Measurements from ENCODE around the gene BIN2.

Gene BIN2

DNA sequence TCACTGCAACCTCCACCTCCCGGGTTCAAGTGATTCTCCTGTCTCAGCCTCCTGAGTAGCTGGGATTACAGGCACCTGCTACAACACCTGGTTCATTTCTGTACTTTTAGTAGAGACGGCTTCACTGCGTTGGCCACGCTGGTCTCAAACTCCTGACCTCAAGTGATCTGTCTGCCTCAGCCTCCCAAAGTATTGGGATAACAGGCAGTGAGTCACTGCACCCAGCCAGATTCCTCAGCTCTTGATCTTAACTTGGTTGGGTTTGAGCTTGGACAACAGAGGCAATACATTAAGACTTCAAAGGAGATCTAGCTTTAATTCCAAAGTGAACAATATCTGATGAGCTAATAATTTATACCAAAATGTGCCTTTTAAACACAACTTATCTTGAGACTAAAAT, 79.7 kb downstream of the BIN2 start:
- no peaks in the 10 kb centered on the region for H3K27me3 ChIP-seq (ENCODE audit: control insufficient read depth, insufficient read depth, low read length)
- H3K36me3 ChIP-seq (ENCODE audit: control insufficient read depth, low read depth, low read length): peaks cover 38% of the 10 kb centered on the region

DNA sequence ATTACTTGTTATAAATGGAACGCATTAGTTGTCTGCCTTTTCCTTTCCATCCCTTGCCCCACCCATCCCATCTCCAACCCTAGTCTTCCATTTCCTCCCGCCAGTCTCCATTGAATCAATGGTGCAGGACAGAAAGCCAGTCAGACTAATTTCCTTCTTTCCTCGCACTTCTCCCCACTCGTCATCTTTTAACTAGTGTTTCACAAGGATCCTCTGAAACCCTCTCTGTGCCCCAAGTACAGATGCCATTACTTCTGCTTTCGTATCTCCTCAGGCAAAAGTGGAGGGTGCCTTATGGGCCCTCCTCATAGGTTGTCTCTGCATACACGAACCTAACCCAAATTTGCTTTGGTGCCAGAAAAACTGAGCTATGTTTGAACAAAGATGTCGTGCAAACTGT, 81.1 kb downstream of the BIN2 start:
- Histone ChIP-seq H3K9ac (ENCODE audit: low read length) (no peak overlapping the region), H3K36me3 (ENCODE audit: control insufficient read depth, low read depth, low read length) (peaks cover 38% of the 10 kb centered on the region), H3K4me1 (ENCODE audit: control insufficient read depth, low read depth, low read length) (peaks cover 31% of the 10 kb centered on the region)

More for the DNA sequence above, 79.7 kb downstream of the BIN2 start:
- Histone ChIP-seq H3K27ac (ENCODE audit: low read length) (no peak overlapping the region), H3K4me3 (ENCODE audit: low read length) (no peak overlapping the region), H3K4me1 (ENCODE audit: control insufficient read depth, low read depth, low read length) (peaks cover 31% of the 10 kb centered on the region), H3K9ac (ENCODE audit: low read length) (no peak overlapping the region), H3K9me3 (ENCODE audit: control insufficient read depth, low read depth, low read length) (no peaks in the 10 kb centered on the region)

DNA sequence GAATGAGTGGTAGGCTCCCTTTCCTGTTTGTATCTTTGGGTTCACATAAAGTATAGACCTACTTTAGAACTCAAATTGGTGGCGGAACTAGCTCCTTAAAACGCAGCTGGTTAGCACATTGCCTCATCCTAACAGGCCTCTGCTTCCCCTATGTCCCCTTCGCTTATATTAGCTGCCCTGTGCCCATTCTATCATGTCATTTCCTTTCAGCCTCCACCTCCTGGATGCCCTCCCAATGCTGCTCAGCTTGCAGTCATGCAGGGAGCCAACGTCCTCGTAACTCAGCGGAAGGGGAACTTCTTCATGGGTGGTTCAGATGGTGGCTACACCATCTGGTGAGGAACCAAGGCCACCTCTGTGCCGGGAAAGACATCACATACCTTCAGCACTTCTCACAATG, 81.9 kb downstream of the BIN2 start:
- H3K27ac ChIP-seq (ENCODE audit: low read length): no peak overlapping the region
- no peak overlapping the region for H3K4me3 ChIP-seq (ENCODE audit: low read length)
- no peaks in the 10 kb centered on the region for H3K27me3 ChIP-seq (ENCODE audit: control insufficient read depth, insufficient read depth, low read length)
- H3K36me3 ChIP-seq (ENCODE audit: control insufficient read depth, low read depth, low read length): peaks cover 38% of the 10 kb centered on the region
- H3K4me1 ChIP-seq (ENCODE audit: control insufficient read depth, low read depth, low read length): peaks cover 24% of the 10 kb centered on the region
- no peak overlapping the region for H3K9ac ChIP-seq (ENCODE audit: low read length)
- H3K9me3 ChIP-seq (ENCODE audit: control insufficient read depth, low read depth, low read length): no peaks in the 10 kb centered on the region

More for the DNA sequence above, 81.1 kb downstream of the BIN2 start:
- no peaks in the 10 kb centered on the region for H3K27me3 ChIP-seq (ENCODE audit: control insufficient read depth, insufficient read depth, low read length)
- H3K4me3 ChIP-seq (ENCODE audit: low read length): no peak overlapping the region
- H3K9me3 ChIP-seq (ENCODE audit: control insufficient read depth, low read depth, low read length): no peaks in the 10 kb centered on the region
- no peak overlapping the region for H3K27ac ChIP-seq (ENCODE audit: low read length)

DNA sequence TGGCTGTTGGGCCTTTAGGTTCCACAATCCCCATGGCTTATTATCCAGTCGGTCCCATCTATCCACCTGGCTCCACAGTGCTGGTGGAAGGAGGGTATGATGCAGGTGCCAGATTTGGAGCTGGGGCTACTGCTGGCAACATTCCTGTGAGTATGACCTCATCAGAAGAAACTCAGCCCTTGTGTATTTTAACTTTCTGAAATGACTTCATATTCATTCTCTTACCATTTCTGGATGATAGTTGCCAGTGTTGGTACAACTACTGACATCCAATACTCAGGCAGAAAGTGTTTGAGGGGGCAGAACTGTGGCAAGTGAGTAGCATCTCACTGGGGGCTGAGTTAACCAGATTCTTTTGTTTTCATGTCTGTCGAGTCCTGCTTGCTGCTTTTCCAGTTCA, 83.0 kb downstream of the BIN2 start:
- Histone ChIP-seq H3K4me1 (ENCODE audit: control insufficient read depth, low read depth, low read length) (peaks cover 14% of the 10 kb centered on the region), H3K9me3 (ENCODE audit: control insufficient read depth, low read depth, low read length) (no peaks in the 10 kb centered on the region), H3K9ac (ENCODE audit: low read length) (no peak overlapping the region), H3K4me3 (ENCODE audit: low read length) (no peak overlapping the region), H3K27ac (ENCODE audit: low read length) (no peak overlapping the region), H3K36me3 (ENCODE audit: control insufficient read depth, low read depth, low read length) (peaks cover 38% of the 10 kb centered on the region), H3K27me3 (ENCODE audit: control insufficient read depth, insufficient read depth, low read length) (no peaks in the 10 kb centered on the region)

DNA sequence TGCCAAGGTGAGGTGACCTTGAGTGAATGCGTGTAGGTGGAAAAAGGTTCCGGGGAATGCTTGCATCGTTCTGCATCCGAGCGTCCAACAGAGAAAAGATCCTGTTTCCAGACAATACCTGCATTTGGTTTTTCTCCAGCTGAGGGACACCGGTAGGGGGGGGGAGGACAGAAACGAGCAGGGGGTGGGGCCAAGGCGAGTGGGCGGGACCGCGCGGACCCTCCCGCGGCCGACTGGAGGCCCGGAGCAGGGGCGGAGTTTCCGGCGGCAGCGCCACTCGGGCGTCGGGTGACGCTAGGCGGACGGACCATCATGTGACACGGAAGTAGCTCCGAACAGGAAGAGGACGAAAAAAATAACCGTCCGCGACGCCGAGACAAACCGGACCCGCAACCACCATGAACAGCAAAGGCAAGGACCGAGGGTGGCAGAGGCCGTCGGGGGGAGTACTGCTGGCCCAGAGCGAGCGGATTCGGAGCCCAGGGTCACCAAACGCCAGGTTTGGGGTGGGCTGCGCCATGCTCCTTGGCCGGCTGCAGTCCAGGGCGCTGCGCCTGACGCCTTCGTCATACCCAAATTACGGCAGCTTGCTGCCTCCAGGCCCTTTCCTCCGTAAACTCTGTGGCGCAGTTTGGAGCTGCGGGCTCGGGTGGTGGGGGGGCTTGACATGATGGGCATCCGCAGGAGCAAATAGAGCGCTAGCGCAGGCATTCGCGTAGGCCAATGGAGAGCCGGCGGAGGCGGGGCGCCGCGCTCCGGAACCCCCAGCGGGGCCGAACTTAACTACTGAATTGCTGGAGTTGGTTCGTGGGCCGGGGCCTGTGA, 85.3 kb downstream of the BIN2 start, which contains the start of gene DAZAP2:
DAZAP2 (plus strand) TSS at position 317 of the 825 bp plus-strand sequence; CDS start at position 399, 82 bp downstream.
- H3K27ac ChIP-seq (ENCODE audit: low read length): peak within 1 kb of the TSS; percentile 99
- peak within 1 kb of the TSS; percentile 99 for H3K9ac ChIP-seq (ENCODE audit: low read length)
- peak within 1 kb of the TSS; percentile 100 for H3K4me3 ChIP-seq (ENCODE audit: low read length)
- H3K9me3 ChIP-seq (ENCODE audit: control insufficient read depth, low read depth, low read length): no peaks in the 10 kb centered on the region
- peaks cover 12% of the 10 kb centered on the region for H3K4me1 ChIP-seq (ENCODE audit: control insufficient read depth, low read depth, low read length)
- no peaks in the 10 kb centered on the region for H3K27me3 ChIP-seq (ENCODE audit: control insufficient read depth, insufficient read depth, low read length)
- H3K36me3 ChIP-seq (ENCODE audit: control insufficient read depth, low read depth, low read length): peaks cover 34% of the 10 kb centered on the region

DNA sequence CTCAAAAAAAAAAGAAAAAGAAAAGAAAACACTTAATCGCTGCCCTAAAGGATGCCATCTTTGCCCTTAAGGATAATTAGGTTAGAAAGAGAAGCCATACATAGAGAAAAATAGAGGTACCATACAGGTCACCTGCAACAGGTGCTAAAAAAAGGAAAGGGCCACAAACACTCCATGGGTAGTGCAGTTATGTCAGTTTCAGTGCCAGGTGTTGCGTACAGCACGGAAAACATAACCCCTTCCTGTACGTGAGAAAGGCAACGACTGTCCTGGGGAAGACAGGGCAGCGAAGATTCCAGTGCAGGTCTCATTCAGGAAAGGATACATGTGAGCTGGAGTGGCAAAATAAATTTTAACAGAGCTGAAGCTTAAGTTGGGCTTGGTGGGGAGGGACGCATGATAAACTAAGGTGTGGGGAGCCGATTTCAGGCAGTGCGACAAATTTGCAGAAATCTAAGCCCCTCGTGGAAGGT, 85.9 kb downstream of the BIN2 start:
- peak overlapping the region; percentile 89 for H3K27ac ChIP-seq (ENCODE audit: low read length)
- H3K4me3 ChIP-seq (ENCODE audit: low read length): peak overlapping the region; percentile 100
- peaks cover 12% of the 10 kb centered on the region for H3K4me1 ChIP-seq (ENCODE audit: control insufficient read depth, low read depth, low read length)
- H3K27me3 ChIP-seq (ENCODE audit: control insufficient read depth, insufficient read depth, low read length): no peaks in the 10 kb centered on the region
- no peaks in the 10 kb centered on the region for H3K9me3 ChIP-seq (ENCODE audit: control insufficient read depth, low read depth, low read length)
- peak overlapping the region; percentile 99 for H3K9ac ChIP-seq (ENCODE audit: low read length)
- peaks cover 29% of the 10 kb centered on the region for H3K36me3 ChIP-seq (ENCODE audit: control insufficient read depth, low read depth, low read length)

DNA sequence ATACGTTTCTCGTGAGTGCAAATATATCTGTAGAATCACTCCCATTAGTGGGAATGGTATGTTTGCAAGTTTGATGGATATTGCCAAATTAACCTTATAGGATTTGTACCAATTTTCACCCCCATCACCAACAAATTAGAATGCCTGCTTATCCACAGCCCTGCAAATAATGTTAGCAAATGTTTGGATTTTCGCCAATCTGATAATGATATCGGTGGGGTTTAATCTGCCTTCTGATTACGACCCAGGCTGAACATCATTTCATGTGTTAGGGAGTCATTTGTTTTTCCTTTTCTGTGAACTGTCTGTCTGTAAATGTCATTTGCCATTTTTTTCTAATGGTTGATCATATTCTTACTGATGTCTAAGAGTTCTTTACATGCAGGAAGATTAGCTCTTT, 89.4 kb downstream of the BIN2 start:
- H3K36me3 ChIP-seq (ENCODE audit: control insufficient read depth, low read depth, low read length): no peaks in the 10 kb centered on the region
- H3K27me3 ChIP-seq (ENCODE audit: control insufficient read depth, insufficient read depth, low read length): no peaks in the 10 kb centered on the region
- no peaks in the 10 kb centered on the region for H3K9me3 ChIP-seq (ENCODE audit: control insufficient read depth, low read depth, low read length)
- H3K4me3 ChIP-seq (ENCODE audit: low read length): no peak overlapping the region
- no peak overlapping the region for H3K9ac ChIP-seq (ENCODE audit: low read length)
- peaks cover 6% of the 10 kb centered on the region for H3K4me1 ChIP-seq (ENCODE audit: control insufficient read depth, low read depth, low read length)
- H3K27ac ChIP-seq (ENCODE audit: low read length): no peak overlapping the region

DNA sequence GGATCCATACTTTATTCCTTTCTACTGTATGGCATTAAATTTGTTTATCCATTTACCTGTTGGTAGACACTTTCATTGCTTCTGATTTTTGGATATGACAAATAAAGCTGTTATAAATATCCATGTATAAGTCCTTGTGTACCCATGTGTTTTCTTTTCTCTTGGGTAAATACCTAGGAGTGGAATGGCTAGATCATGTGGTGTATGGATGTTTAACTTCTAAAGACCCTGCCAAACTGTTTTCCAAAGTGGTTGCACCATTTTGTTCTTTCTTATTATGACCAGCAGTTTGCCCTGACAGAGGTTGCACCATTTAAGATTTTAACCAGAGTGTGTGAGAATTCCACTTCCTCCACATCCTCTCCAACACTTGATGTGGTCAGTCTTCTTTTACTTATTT, 91.3 kb downstream of the BIN2 start:
- Histone ChIP-seq H3K9me3 (ENCODE audit: control insufficient read depth, low read depth, low read length) (no peaks in the 10 kb centered on the region), H3K27me3 (ENCODE audit: control insufficient read depth, insufficient read depth, low read length) (no peaks in the 10 kb centered on the region), H3K4me1 (ENCODE audit: control insufficient read depth, low read depth, low read length) (no peaks in the 10 kb centered on the region), H3K27ac (ENCODE audit: low read length) (no peak overlapping the region), H3K36me3 (ENCODE audit: control insufficient read depth, low read depth, low read length) (no peaks in the 10 kb centered on the region), H3K9ac (ENCODE audit: low read length) (no peak overlapping the region), H3K4me3 (ENCODE audit: low read length) (no peak overlapping the region)

Data from iPS-18a (cell line).